Renal cortical epithelial cell (primary cell): ENCODE measurements around the gene SLC37A1. TPM values are rescaled to one million over a fixed set of nuclear protein-coding genes. Genes with fewer than 3 reads are reported as not detected.

ENCODE experiments used
- total RNA-seq: library from RNA; depleted of rRNA; stranded (reverse); fragments of >200 nt; gene quantifications from 2 replicates; pipeline ENCODE4 v1.2.3, GENCODE V29; 2014

The SLC37A1 gene
- total RNA-seq, 1 donor from 2014 or later: 15.0 TPM

Other genes starting within 250 kb of the SLC37A1 start
- gene TFF3, start 198.4 kb upstream of the SLC37A1 start, total RNA-seq: 0.40 and 0.87 TPM in 2 replicates
- not detected in 2 replicates for gene TFF2, start 162.9 kb upstream of the SLC37A1 start, total RNA-seq
- gene TFF1, start 147.3 kb upstream of the SLC37A1 start, total RNA-seq: not detected in 2 replicates
- gene TMPRSS3, start 117.8 kb upstream of the SLC37A1 start, total RNA-seq: 0.17 and 0.75 TPM in 2 replicates
- not detected in 2 replicates for gene UBASH3A, start 110.0 kb upstream of the SLC37A1 start, total RNA-seq
- gene RSPH1, start 17.6 kb upstream of the SLC37A1 start, total RNA-seq: 1.0 and 3.6 TPM in 2 replicates
- gene PDE9A, start 139.8 kb downstream of the SLC37A1 start, total RNA-seq: 3.0 and 5.0 TPM in 2 replicates